GM18873 (cell line): ENCODE data around the gene SH3GL1.

Source experiments
- ATAC-seq: cut with Tn5 transposase; IDR thresholded peaks from one replicate; pipeline ENCODE4 v1.9.1; 2021; ENCODE audit warnings: mild to moderate bottlenecking, moderate library complexity, moderate number of reproducible peaks; ENCODE audit not compliant: unreplicated experiment, low FRiP score

Gene SH3GL1, protein sequence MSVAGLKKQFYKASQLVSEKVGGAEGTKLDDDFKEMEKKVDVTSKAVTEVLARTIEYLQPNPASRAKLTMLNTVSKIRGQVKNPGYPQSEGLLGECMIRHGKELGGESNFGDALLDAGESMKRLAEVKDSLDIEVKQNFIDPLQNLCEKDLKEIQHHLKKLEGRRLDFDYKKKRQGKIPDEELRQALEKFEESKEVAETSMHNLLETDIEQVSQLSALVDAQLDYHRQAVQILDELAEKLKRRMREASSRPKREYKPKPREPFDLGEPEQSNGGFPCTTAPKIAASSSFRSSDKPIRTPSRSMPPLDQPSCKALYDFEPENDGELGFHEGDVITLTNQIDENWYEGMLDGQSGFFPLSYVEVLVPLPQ

DNA sequence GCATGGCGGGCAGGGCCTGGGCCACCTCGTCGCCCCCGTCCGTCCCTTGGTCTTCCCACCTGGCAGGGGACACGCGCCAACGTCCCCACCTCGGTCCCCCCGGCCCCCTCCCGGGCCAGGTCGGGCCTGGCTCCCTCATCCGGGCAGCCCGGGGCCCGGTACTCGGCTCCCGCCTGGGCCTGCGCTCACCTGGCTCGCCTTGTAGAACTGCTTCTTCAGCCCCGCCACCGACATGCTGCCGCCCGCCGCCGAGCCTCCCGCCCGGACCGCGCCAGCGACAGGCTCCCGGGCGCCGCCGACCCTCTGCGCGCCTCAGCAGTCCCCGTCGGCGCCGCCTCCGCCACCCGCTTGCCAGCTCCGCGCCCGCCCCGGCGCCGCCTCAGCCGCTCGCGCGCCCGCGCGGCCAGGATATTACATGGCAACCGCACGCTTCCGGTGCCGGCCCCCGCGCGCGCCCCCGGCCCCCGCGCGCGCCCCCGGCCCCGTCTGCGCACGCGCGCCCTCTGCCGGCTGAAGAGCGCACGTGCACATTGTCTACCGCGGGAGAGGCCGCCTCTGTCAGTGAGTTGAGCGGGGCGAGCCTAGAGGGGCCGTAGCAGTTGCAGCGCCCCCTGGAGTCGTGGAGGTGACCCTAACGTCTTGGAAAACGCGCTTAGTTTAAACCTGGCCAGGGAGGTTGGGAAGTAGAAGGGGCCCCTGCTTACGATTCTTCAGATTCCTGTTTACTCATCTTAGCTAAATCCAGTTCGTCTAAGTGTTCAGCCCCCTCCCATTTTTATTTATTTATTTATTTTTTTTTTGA lies at the start of gene SH3GL1:
Gene SH3GL1, minus strand, starts transcription at position 413 of the 802 bp plus-strand sequence. Its CDS starts 179 bp downstream, at position 234.
- peak; percentile 54 for ATAC-seq

DNA sequence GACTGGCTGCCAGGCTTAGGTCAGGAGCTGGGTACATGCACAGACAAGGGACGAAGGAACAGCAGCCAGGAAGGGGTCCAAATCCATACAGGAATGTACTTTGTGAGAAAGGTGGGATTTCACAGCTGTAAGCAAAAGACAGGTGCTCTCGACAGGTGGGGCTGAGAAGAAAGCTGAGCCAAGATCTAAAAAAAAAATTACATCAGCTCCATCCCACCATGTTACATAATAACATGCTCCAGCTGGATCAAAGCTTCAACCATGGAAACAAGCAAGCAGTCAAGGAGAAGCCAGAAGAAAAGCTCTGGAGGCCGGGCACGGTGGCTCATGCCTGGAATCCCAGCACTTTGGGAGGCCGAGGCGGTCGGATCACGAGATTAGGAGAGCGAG lies 49.3 kb upstream of the SH3GL1 start:
- ATAC-seq: no peak

DNA sequence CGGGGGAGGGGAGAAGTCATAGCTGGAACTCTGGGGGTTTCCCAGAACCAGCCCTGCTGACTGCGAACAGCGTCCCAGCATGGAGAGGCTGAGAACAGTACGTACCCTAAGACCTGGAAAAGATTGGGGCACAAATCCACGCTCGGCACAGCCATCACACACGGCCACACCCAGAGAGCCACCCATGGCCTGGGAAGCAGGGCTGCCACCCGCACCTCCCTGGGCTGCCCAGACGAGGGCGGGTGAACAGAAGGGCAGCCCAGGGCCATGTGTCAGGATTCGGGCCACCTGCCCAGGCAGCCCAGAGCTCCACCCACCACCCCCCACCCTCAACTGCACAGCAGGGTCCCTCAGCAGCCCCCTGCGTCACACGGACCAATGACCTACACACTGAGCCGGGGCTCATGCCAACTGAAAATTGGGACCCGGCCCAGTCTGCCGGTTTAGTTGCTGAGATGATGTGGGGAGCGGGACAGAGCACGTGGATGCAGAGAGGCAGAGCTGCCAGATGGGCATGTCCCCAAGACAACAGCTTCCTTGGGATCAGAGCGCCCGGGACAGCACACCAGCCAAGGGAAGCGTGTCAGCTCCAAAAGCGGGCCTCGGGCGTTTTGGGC lies 48.8 kb upstream of the SH3GL1 start:
- ATAC-seq: no peak

DNA sequence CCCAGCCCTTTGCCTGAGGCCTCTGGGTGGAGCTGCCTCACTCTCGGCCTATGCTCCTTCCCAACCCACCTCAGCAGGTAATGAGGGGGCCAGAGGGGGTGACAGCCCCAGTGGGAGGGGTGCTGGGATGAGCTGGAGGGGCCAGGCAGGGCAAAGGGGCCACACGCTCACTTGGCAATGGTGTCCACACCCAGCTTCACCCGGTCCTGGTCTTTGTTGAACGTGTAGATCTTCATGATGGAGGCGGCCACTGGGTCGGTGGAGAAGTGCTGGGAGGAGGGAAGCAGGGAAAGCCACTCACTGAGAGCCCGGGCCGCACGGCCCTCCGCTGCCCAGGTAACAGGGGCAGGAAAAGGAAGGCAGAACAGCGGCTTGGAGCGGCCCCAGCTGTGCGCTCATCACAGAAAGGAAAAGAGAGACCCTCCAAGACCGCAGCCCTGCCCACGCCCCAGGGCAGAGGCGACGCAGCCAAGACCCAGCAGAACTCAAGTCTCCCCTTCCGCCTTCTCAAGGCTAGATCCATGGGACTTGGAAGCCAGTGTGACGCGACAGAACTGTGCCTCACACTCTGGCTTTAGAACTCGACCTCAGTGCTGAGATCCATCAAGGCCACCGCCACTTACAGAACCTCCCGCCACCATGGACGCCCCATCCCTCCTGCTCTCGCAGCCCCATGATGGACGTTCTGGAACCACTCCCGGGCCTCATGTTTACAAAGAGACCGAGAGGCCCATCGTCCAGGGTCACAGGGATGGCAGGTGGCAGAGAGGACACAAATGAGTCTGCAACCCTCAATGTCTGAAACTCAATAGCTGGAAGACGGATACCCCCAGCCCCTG lies 48.0 kb upstream of the SH3GL1 start:
- ATAC-seq: no peak

DNA sequence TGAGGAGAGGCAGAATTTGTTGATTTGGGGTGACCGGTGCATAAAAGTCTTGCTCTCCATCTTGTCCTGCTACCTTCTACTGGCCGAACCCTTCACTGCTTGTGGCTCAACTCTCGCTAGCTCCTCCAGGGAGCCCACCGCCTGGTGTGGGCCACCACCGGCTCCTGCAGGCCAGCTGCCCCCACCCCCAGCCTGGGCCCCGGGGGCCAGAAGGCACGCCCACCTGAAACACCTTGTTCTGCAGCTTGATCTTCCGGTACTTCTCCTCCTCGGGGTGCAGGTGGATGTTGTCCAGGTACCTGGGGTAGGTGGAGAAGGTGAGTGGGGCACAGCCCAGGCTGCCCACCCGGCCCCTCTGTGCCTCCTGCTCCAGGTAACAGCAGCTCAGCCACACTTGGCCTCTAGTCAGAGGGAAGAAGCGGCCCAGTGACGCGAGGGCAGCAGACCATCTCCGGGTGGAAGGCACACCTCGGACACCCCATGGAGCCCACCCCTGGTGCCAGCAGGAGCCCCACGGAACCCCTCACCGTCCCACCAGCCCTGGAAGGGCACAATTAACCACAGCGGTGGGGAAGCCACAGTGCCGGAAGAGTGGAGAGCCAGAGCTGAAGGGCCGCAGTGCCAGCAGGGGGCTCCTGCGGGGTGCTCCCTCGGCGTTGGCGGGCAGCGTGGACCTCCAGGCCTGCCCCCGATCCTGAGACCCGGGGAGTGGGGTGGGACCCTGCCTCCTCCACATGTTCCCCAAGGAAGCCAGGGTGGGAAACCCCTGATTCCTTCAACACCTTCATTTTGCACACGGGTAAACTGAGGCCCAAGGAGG lies 47.2 kb upstream of the SH3GL1 start:
- no peak for ATAC-seq

DNA sequence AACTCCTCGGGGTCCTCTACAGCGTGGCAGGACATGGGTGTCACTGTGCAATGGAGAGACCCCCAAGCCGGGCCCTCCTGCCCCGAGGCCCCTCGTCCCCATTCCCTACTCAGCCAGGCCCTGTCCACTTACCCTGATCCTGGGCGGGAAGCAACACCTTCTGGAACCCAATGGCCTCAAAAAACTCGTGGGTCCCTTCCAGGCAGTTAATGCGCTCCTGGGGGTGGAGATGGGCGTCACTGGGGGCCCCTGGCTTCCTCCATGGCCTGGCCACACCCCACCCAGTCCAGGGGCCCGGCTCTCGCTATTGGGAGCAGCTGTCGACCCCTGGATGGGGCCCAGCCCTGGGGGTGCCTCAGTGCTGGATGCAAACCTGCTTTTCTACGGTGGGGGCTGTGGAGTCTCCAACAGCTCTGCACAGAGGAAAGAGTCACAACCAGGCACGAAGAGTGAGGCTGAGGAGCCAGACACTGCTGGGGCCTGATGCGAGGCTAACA lies 46.4 kb upstream of the SH3GL1 start:
- ATAC-seq: no peak

DNA sequence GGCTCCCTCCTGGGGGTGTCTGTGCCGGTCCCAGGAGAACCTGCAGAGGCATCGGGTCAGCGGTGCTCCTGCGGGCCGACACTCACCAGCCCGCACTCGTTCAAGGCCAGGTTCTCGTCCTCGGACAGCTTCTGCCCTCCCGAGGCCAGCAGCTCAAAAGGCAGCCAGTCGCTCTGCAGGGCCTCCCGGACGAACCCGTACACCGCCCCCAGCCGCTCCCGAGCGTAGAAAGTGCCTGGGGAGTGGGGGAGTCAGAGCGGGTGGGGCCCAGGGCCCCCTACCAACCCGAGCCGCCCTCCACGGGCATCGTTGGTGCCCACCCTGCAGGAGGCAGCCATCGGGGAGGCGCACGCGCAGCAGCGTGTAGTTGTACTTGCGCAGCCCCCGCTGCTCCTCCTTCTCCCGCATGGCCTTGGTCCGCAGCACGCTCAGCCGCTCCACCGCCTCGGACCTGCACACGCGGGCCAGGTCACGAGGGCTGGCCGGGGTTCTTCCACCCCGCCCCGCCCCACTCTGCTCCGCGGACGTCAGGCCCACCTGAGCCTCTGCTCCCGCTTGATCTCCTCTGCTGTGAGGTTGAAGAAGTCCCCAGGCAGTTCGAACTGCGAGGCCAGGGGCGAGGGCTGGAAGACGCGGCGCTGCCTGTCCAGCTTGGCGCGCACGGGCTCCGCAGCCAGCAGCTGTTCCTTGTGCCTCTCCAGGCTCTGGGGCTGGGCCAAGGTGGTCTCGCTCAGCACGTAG lies 45.8 kb upstream of the SH3GL1 start:
- ATAC-seq: no peak

DNA sequence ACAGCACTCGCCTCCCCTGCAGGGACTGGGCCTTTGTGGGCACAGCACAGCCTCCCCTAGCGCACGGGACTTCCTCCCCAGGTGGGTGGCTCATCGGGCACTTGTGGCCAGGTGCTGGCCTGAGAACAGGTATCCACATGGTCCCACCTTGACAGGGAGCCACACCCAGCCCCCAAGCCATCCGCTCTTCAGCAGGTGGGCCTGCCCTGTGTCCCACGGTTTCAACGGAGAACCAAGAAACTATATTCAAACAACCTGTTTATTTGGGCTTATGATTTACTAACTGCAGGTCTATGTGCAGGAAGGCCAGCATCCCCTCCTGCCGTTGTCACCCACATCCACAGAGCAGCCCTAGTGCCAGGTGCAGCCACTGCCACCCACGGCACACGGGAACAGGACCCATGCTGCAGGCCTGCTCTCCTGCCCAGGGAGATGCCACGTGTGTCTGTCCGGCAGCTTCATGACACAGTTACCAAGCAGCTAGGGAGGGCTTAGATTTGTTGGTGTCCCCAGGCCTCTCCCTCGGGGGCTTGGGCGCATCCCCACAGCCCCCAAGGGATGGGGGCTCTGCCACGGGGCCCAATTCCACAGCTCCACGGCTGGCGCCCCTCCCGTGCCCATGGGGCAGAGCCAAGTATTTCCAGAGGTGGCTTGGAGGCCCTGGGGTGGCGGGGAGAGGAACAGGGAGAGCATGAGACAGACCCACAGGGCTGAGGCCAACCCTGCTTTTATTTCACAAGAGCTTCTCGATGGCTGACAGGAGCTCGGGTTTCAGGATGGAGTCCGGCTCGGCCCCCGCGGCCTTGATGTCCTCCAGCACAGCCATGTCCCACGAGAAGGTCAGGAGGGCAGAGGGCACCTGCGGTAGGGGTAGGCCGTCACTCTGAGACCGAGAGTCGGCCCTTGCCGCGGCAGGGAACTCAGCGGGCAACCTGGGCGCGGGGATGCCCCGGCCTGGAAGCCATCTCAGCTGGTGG lies 44.7 kb upstream of the SH3GL1 start:
- no peak for ATAC-seq

DNA sequence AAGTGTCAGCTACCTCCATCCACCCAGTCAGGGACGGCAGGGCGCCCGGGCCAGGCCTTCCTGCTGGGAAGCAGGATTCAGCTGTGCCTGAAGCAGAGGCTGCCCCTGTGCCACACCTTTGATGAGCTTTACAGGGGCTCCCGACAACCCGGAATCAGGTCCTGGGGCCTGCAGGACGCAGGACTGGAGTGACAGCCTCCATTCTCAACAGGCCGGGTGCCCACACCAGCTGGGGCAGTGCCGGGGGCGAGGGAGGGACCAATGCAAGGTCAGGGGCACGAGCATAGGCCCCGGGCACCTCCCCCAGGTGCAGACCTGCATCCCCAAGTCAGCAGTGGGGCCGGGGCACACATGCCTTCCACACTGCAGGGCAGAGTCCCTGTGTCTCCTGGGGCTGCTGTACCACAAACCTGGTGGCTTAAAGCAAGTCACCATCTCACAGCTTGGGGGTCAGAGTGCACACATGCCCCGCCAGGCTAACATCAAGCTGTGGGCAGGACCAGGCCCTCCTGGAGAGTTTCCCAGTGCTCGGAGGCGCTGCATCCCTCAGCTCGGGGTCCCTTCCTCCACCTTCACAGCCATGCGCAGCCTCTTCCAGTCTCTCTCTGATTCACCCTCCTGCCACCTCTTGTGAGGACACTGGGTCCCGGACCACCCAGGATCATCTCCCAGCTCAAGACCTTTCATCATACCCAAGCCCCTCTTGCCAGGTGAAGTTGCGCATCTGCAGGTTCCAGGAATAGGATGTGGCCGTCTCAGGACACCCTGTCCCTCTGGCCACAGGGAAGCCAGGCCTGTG lies 43.8 kb upstream of the SH3GL1 start:
- no peak for ATAC-seq

DNA sequence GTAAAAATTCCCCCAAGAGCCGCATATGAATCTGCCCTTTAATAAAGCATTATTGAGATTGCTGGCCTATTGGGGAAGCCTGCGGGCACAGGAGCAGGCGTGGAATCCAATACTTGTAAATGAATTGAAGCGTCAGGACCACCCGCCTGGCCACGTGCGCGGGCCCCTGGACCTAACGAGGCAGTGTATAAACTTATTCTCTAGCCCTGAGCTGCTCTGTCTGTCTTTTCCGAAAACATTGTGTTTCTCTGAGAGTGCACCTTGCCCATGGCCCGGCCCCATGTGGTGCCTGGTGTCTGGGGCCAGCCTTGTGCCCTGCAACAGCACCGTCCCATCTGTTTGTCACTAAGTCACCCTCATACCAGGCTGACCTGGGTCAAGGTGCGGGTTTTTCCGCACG lies 42.8 kb upstream of the SH3GL1 start:
- no peak for ATAC-seq

DNA sequence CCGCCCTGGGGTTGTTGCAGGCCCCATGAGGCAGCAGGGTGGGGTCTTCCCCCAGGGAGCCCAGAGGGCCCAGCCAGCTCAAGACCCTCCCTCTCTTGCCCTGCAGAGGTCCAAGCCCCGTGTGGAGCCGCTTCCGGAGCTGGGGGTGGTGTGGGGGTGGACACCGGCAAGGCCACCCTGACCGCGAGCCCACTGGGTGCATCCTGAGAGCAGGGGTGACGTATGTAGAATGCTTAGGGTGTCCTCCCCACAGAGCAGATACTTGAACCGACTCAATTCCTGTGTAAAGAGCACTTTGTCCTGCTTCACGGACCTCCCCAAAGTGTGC lies 42.4 kb upstream of the SH3GL1 start:
- no peak for ATAC-seq

DNA sequence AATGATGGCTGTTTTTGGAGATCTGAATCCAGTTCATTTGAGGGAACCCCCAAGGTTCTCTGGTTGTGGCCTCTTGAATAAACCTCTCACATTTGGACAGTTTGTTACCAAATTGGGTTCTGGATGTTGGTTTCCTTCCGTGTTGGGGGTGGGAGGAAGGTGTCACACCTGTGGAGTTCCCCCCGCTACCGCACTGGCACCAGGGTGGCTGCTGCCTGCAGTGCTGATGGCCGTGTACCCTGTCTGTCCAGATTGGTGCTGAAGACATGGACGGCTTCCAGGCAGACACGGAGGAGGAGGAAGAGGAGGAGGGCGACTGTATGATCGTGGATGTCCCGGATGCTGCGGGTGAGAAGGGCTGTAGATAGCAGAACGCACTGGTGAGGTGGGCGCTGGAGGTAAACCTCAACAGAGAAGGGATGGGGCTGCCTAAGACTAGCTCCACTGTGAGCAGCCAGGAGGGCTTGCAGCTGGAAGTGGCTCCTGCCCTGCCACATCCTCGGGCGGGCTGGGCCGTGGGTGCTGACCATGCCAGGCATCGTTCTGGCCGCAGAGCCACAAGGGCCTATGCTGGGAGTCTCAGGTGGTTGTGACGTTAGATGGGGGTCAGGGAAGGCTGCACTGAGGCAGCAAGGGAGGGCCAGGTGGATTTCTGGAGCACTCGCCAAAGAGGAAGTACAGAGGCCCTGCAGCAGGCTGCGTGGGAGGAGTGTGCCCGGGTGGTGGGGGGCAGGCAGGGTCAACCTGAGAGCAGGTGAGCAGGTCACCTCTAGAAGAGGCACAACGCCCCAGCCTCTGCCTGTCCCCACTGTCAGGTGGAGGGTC lies 41.9 kb upstream of the SH3GL1 start:
- no peak for ATAC-seq

DNA sequence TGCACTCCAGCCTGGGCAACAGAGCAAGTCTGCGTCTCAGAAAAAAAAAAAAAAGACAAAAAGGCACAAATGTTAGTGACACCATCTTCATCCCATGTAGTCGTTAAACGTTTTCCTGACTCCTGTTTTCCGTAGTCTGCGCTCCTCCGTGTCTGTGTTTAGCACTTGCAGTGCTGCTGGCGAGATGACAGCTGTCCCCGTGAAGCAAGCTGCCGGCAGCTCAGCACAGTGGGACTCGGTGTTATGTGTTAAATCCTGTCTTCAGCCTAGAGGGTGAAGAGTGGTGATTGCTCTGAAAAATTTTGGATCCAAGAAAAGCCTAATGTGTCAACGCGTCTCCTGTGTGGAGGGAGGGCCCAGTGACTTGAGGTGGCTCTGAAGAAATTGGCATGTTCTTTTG lies 38.9 kb upstream of the SH3GL1 start:
- no peak for ATAC-seq

DNA sequence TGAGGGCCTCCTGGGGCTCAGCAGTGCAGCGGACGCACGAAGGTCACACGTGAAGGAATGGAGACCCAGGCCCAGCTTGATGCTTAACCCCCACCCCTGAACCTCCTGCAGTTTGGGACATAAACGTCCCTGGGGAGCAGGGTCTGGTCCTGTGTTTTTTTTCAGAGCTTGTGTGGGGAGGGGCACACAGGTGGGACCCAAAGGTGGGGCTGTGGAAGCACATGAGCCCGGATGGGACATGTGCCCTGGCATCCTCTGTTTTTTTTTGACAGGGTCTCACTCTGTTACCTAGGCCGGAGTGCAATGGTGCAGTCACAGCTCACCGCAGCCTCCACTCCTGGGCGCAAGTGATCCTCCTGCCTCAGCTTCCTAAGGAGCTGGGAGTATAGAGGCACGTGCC lies 36.8 kb upstream of the SH3GL1 start:
- no peak for ATAC-seq

DNA sequence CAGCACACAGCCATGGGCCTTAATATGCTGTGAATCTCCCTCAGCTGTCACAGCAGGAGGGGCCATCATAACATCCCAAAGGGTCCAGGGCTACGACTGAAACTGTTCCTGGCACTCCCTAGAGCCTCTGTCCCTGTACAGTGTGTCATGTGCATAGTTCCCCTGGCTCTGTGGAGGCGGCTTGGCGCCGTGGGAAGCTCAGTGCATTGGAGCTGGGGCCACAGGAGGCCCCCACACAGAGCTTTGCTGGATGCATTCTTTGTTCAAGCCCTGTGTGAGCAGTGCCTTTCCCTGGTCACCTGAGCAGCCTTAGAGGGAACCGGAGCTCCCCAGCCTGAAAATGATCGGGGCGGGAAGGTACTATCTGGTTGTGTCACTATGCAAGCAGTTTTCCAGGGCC lies 35.9 kb upstream of the SH3GL1 start:
- ATAC-seq: no peak

DNA sequence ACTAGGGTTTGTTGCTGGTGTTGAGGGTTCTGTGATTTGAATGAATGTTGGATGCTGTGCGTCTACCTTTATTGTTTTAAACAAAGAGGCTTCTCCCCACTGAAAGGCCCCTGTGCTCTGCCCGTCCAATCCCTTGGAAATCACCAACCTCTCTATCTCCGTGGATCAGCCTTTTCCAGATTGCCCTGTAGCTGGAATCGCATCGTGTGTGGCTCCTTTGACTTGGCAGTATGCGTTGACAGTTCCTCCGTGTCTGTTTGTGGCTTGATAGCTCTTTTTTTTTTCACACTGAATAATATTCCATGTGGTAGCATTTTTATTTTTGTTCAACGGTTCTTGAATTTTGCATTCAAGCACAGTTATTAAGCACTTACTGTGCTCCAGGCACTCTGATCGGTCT lies 34.0 kb upstream of the SH3GL1 start:
- ATAC-seq: no peak
